ENCODE data around the gene GPR173.

Gene GPR173

GRCh38 chrX:53004038-53004437, 44.6 kb upstream of the GPR173 start:
- TF ChIP-seq EP300 (IDR thresholded peaks at IDR 0.05; ENCODE audit: borderline replicate concordance) (no peak), YY1 (IDR thresholded peaks at IDR 0.05; ENCODE audit: low read depth) (no peak), TCF12 (IDR thresholded peaks at IDR 0.05; ENCODE audit: low read depth) (no peak), CREB1 (IDR thresholded peaks at IDR 0.05; ENCODE audit: low read depth) (no peak), TEAD4 (IDR thresholded peaks at IDR 0.05) (no peak), FOXM1 (IDR thresholded peaks at IDR 0.05; ENCODE audit: borderline replicate concordance, low read depth) (no peak), CEBPB (IDR thresholded peaks at IDR 0.05) (no peak), ZBTB7A (IDR thresholded peaks at IDR 0.05; ENCODE audit: low read depth) (no peak), NFIC (IDR thresholded peaks at IDR 0.05) (no peak), USF1 (IDR thresholded peaks at IDR 0.05) (no peak), TAF1 (IDR thresholded peaks at IDR 0.05; ENCODE audit: low read depth) (no peak), MAX (IDR thresholded peaks at IDR 0.05) (no peak), EGR1 (IDR thresholded peaks at IDR 0.05) (no peak), RAD21 (IDR thresholded peaks at IDR 0.05; ENCODE audit: low read depth) (no peak), REST (IDR thresholded peaks at IDR 0.05; ENCODE audit: low read depth) (no peak)

- TF ChIP-seq EGR1 (IDR thresholded peaks at IDR 0.05) (no peak), FOXM1 (IDR thresholded peaks at IDR 0.05; ENCODE audit: borderline replicate concordance, low read depth) (no peak), EP300 (IDR thresholded peaks at IDR 0.05; ENCODE audit: borderline replicate concordance) (no peak), YY1 (IDR thresholded peaks at IDR 0.05; ENCODE audit: low read depth) (no peak), REST (IDR thresholded peaks at IDR 0.05; ENCODE audit: low read depth) (no peak), USF1 (IDR thresholded peaks at IDR 0.05) (no peak), MAX (IDR thresholded peaks at IDR 0.05) (no peak), NFIC (IDR thresholded peaks at IDR 0.05) (no peak), TEAD4 (IDR thresholded peaks at IDR 0.05) (no peak), RAD21 (IDR thresholded peaks at IDR 0.05; ENCODE audit: low read depth) (no peak), CREB1 (IDR thresholded peaks at IDR 0.05; ENCODE audit: low read depth) (no peak), ZBTB7A (IDR thresholded peaks at IDR 0.05; ENCODE audit: low read depth) (no peak), TAF1 (IDR thresholded peaks at IDR 0.05; ENCODE audit: low read depth) (no peak), CEBPB (IDR thresholded peaks at IDR 0.05) (no peak), TCF12 (IDR thresholded peaks at IDR 0.05; ENCODE audit: low read depth) (no peak)
Measured at GRCh38 chrX:53004811-53005210, 43.8 kb upstream of the GPR173 start.

GRCh38 chrX:53005327-53005726, 43.3 kb upstream of the GPR173 start:
- no peak for TF ChIP-seq TEAD4 (IDR thresholded peaks at IDR 0.05)
- TF ChIP-seq CEBPB (IDR thresholded peaks at IDR 0.05) = no peak
- no peak for TF ChIP-seq FOXM1 (IDR thresholded peaks at IDR 0.05; ENCODE audit: borderline replicate concordance, low read depth)
- TF ChIP-seq RAD21 (IDR thresholded peaks at IDR 0.05; ENCODE audit: low read depth) = no peak
- TF ChIP-seq TAF1 (IDR thresholded peaks at IDR 0.05; ENCODE audit: low read depth) = no peak
- no peak for TF ChIP-seq CREB1 (IDR thresholded peaks at IDR 0.05; ENCODE audit: low read depth)
- TF ChIP-seq EGR1 (IDR thresholded peaks at IDR 0.05) = no peak
- no peak for TF ChIP-seq USF1 (IDR thresholded peaks at IDR 0.05)
- no peak for TF ChIP-seq EP300 (IDR thresholded peaks at IDR 0.05; ENCODE audit: borderline replicate concordance)
- TF ChIP-seq NFIC (IDR thresholded peaks at IDR 0.05) = no peak
- TF ChIP-seq MAX (IDR thresholded peaks at IDR 0.05) = no peak
- TF ChIP-seq ZBTB7A (IDR thresholded peaks at IDR 0.05; ENCODE audit: low read depth) = no peak
- TF ChIP-seq TCF12 (IDR thresholded peaks at IDR 0.05; ENCODE audit: low read depth) = no peak
- TF ChIP-seq REST (IDR thresholded peaks at IDR 0.05; ENCODE audit: low read depth) = no peak
- TF ChIP-seq YY1 (IDR thresholded peaks at IDR 0.05; ENCODE audit: low read depth) = no peak
